NCI-H510A (cell line): ENCODE measurements around the gene SCLT1.
"Not testable (repeated sequence)": the region's sequence is repeated elsewhere in the genome, so short reads cannot be mapped to it uniquely, and the experiment has no call there.

Experiments used
- DNase-seq: peaks from one replicate; lab custom pipeline; 2025; lab: John Stamatoyannopoulos, UW

SCLT1 gene

DNA sequence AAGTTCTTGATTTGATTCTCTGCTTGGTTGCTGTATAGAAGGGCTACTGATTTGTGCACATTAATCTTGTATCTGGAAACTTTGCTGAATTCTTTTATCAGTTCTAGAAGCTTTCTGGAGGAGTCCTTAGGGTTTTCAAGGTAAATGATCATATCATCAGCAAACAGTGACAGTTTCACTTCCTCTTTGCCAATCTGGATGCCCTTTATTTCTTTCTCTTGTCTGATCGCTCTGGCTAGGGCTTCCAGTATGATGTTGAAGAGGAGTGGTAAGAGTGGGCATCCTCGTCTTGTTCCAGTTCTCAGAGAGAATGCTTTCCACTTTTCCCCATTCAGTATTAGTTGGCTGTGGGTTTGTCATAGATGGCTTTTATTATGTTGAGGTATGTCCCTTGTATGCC, 23.8 kb downstream of the SCLT1 start:
- DNase-seq = not testable (repeated sequence)

GRCh38 chr4:129064717-129065116, 28.6 kb downstream of the SCLT1 start:
- DNase-seq = no peak

- no peak for DNase-seq
Measured at GRCh38 chr4:129063640-129064039, 29.7 kb downstream of the SCLT1 start.

DNA sequence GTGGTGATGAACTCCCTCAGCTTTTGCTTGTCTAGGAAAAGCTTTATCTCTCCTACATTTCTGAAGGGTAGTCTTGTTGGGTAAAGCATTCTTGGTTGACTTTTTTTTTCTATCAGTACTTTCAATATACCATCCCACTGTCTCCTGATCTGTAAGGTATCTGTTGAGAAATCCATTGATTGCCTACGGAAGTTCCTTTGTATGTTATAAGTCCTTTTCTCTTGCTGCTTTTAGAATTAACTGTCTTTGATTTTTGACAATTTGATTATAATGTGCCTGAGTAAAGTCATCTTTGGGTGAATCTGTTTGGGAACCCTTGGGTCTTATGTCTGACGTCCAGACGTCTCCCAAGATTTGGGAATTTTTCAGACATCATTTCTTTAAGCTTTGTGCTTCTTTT, 30.8 kb downstream of the SCLT1 start:
- no peak for DNase-seq

DNA sequence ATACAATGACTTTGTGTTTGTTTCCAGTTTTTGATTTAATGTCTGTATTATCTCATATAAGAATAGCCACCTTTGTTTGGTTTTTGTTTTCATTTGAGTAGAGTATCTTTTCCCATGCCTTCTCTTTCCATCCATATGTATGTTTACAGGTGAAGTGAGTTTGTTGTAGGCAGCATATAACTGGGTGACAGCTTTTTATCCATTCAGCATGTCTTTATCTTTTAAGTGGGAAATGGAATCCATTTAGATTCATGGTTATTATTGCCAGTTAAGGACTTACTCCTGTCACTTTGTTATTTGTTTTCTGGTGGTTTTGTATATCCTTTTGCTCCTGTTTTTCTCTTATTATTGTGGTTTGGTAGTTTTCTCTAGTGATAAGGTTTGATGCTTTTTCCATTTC, 34.3 kb downstream of the SCLT1 start:
- no peak for DNase-seq

DNA sequence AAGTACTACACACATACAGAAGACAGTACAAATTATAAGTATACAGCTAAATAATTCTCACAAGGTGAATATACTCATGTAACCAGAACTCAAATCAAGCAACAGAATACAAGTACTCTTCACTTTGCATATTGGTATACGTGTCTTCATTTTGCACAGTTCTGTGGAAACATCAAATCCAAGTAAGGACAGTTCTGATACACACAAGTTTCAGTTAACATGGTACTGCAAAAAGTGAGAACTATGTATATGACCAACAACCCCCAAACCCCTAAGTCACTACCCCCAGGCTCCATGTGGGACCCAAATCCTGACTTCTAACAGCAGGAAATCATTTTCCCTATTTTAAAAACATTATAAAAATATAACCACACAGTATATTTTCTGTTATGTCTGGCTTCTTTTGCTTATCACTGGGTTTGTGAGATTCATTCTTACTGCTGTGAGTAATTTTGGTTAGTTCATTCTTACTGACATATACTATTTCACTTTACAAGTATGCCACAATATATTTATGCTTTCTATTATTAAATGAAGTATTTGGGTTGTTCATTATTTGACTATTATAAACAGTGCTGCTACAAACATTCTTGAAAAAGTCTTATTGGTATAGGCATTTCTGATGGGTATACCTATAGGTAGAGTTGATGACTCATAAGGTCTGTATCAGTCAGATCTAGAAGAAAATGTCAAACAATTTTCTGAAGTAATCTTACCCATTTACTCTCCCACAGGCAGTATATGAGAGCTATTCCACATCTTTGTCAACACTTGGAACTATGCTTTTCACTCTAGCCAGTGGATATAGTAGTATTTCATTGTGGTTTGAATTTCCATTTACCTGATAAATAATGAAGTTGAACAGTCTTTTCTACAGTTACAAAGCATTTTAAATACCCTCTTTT, 47.0 kb downstream of the SCLT1 start:
- DNase-seq = no peak

- DNase-seq = no peak
Measured at GRCh38 chr4:129043523-129043922, 49.8 kb downstream of the SCLT1 start.

- DNase-seq = no peak
Measured at GRCh38 chr4:129040471-129040870, 52.9 kb downstream of the SCLT1 start.

- DNase-seq = no peak
Measured at GRCh38 chr4:129037093-129037492, 56.2 kb downstream of the SCLT1 start.

DNA sequence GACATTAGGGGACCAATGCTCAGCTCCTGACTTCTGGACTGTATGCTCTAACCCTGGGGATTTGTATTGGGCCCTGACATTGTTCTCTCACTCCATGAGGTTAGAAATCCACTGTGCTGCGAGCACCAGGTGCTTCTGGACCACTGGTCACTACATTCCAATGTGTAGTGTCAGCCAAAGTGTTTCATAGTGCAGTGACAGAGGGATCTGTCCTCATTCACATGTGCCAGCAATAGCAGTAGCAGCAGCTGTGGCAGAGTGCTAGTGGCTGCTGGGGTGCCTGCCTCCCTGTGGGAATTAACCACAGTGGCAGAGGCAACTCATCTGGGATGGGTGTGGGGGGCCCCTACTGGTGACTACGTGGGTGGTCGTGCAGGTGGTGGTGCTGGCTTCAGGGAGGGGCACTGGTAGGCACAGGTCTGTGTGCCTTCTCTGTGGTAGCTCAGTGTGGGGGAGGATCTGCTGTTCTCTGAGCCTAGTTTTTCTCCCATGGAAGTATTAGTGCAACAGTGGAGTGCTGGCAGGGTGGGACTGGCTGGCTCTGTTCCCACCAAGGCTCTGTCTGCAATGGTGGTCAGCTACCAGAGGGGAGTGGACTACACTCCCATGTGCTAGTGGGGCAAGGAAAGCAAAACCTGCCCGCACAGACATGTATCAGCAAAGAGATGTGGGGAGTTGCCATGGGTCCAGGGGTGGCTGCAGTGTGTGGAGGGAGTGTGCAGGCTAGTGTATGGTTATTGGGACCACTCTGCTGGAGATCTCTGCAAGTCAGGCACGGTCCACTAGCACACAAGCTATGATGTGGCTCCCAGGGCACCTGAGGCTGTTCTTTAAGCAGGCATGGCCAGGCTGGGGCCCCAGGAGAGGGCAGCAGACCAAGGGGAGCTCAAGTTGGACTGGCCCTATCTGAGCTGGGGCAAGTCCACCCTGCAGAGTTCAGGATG, 78.5 kb downstream of the SCLT1 start:
- DNase-seq = no peak

DNA sequence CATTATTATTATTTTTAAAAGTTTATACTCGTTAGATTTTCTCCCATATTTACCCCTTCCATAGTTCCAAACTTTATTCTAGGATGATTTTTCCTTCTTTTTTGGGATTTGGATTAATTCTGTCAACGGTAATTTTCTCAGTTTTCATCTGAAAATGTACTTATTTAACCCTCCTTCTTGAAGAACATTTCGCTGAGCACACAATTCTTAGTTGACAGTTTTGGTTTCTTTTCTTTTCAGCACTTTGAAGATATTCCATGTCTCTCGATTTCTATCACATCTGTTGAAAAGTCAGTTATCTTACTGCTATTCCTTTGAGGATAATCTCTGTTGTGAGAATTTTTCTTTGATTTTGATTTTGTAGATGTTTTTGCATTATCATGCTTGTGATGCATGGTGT, 85.2 kb downstream of the SCLT1 start:
- DNase-seq = no peak

GRCh38 chr4:128986908-128987307, 106.4 kb downstream of the SCLT1 start:
- no peak for DNase-seq

DNA sequence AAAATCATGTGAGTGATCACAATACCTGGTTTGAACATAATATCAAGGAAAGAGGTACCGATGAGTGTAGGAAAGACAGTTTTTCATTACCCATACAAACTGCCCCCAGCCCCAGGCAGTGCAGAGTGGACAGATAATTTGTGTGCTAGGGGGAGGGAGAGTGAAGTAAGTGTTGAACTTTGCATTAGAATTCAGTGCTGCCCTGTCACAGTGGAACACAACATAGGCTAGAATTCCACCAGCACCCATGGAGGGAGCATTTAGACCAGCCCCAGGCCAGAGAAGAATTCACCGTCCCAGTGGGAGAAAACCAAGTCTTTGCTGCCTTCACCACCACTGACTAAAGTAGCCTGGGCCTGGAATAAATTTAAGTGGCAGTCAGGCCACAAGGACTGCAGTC, 107.3 kb downstream of the SCLT1 start:
- no peak for DNase-seq

DNA sequence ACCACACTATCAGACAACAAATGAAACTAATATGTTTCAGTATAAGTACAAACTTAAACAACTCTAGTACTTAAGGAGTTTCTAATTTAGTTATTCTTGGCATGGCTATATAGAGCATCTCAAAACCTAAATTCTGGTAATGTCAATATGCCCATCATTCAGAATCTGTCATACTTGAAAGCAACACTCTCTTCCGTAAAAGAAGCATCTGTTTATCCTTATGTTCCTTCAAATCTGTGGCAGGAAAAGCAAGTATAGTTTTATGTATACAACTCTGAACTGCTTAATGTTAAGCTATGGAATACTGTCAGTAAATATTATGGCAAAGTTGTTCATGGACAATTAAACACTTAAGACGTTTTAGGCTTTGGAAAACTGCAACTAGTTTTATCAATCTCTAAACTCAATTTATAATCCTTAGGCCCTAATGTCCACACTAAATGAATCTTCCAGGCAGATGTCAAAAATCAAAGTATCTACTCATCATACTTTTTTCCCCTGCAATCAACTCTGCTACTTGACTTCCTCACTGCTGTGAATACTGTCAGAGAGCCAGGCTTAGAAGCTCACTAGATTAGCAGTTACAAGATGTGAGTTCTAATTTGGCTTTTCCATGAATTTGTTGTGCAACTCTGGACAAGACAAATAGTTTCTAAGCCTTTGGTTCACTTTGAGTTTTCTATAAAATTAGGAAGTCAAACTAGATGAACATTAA, 109.4 kb downstream of the SCLT1 start:
- no peak for DNase-seq

DNA sequence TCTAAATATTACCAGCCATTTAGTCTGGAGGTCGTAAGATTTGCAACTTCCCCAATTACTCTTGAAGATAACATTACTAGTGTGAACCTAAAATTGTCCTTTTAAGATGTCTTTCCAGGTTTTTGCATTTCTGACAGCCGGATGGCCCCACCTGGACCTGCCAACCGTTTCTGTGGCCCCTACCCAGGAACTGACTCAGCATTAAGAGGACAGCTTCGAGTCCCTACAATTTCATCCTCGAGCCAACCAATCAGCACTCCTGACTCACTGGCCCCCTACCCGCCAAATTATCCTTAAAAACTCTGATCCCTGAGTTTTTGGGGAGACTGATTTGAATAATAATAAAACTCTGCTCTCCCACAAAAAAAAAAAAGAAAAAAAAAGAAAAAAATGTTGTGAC, 112.0 kb downstream of the SCLT1 start:
- no peak for DNase-seq

- DNase-seq = no peak
Measured at GRCh38 chr4:128980816-128981326, 112.5 kb downstream of the SCLT1 start.

DNA sequence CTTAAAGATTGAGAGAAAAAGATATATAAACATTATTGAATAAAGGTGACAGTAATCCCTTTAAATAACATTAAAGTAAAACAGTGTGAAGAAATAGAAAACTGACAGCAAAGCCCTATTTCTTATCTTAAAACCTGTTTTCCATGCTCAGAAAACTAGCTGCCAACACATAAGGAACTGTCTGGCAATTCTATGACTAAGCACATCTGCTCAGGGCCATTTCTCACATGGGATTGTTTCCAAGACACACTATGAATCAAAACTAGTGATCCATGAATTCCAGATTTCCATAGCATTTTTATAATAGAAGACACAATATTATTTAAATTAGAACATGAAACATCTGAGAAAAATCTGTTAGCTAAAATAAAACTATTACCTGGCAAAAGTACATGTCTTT, 113.4 kb downstream of the SCLT1 start:
- DNase-seq = no peak

GRCh38 chr4:128978985-128979384, 114.4 kb downstream of the SCLT1 start:
- no peak for DNase-seq

- DNase-seq = no peak
Measured at GRCh38 chr4:128974136-128974581, 119.2 kb downstream of the SCLT1 start.

- no peak for DNase-seq
Measured at GRCh38 chr4:128973384-128973783, 120.0 kb downstream of the SCLT1 start.

- DNase-seq = no peak
Measured at GRCh38 chr4:128961405-128961804, 131.9 kb downstream of the SCLT1 start.

DNA sequence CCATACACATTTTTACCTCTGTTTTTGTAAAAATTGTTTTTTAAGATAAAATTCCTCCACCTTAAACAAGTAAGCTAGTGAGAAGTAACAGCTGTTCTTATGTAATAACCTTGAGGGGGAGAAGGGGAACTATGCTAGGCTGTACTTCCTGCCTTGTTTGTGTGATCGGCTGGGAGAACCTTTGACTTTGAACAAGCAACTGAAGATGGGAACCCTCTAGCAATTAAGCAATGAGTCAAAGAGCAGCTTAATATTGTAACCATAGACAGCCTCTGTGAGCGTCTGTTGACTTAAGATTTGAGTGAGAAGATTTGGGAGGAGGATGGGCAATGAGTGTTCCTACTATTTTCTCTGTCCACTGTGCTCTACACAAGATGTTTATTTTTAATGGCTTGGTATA, 135.1 kb downstream of the SCLT1 start:
- DNase-seq = no peak
